HG02970 (cell line): ENCODE data around the gene ACAP3.

Source experiments
- ATAC-seq: cut with Tn5 transposase; IDR thresholded peaks from one replicate; pipeline ENCODE4 v1.9.1; 2021; ENCODE audit warnings: mild to moderate bottlenecking, moderate library complexity, moderate number of reproducible peaks; ENCODE audit not compliant: unreplicated experiment, low FRiP score

Gene ACAP3

GRCh38 chr1:1305300-1306069 is 2.2 kb downstream of the ACAP3 start:
- ATAC-seq, result no peak

GRCh38 chr1:1304331-1305299 is 3.1 kb downstream of the ACAP3 start:
- ATAC-seq, result no peak

GRCh38 chr1:1303736-1304135 is 4.0 kb downstream of the ACAP3 start:
- no peak for ATAC-seq

GRCh38 chr1:1302951-1303509 is 4.7 kb downstream of the ACAP3 start:
- no peak for ATAC-seq

GRCh38 chr1:1302006-1302430 is 5.7 kb downstream of the ACAP3 start:
- no peak for ATAC-seq

GRCh38 chr1:1300352-1300739 is 7.4 kb downstream of the ACAP3 start:
- no peak for ATAC-seq

GRCh38 chr1:1299686-1300351 is 7.9 kb downstream of the ACAP3 start:
- no peak for ATAC-seq

- ATAC-seq, result no peak
These were observed 8.7 kb downstream of the ACAP3 start for GRCh38 chr1:1298861-1299685.

- no peak for ATAC-seq
These were observed 9.8 kb downstream of the ACAP3 start for GRCh38 chr1:1297802-1298424.

- ATAC-seq, result no peak
These were observed 11.4 kb downstream of the ACAP3 start for GRCh38 chr1:1296070-1297061.

GRCh38 chr1:1295154-1295923 is 12.4 kb downstream of the ACAP3 start:
- no peak for ATAC-seq

GRCh38 chr1:1294250-1294890 is 13.4 kb downstream of the ACAP3 start:
- ATAC-seq, result no peak

- ATAC-seq, result no peak
These were observed 14.2 kb downstream of the ACAP3 start for GRCh38 chr1:1293263-1294249.

- no peak for ATAC-seq
These were observed 14.9 kb downstream of the ACAP3 start for GRCh38 chr1:1292851-1293250.

GRCh38 chr1:1292442-1292779 is 15.3 kb downstream of the ACAP3 start:
- no peak for ATAC-seq
